T-helper 17 cell (primary cell): ENCODE measurements around the gene UFSP1. TPM values are rescaled to one million over a fixed set of nuclear protein-coding genes. Genes with fewer than 3 reads are reported as not detected.

Experiments
- ATAC-seq: fragments of 150-1000 bp; cut with Tn5 transposase; 2 replicates; pipeline ENCODE4 v1.10.0; 2021; ENCODE audit warnings: mild to moderate bottlenecking, moderate library complexity
- DNase-seq, 3 donors: peaks; one replicate each; pipeline versions ENCODE4 v3.0.0 to v3.0.0-alpha.2; 2020 to 2021
- H3K9me3 ChIP-seq: one replicate; pipeline ENCODE4 v1.7.0; 2013; ENCODE audit warnings: low read length, mild to moderate bottlenecking; ENCODE audit not compliant: control insufficient read depth, poor library complexity, severe bottlenecking
- H3K27ac Mint-ChIP-seq: one replicate; pipeline ENCODE4 v1.8.0; 2022; ENCODE audit warnings: mild to moderate bottlenecking, moderate library complexity, mixed read lengths
- H3K27me3 Mint-ChIP-seq: one replicate; pipeline ENCODE4 v1.8.0; 2022; ENCODE audit warnings: mixed read lengths
- H3K36me3 Mint-ChIP-seq: one replicate; pipeline ENCODE4 v1.8.0; 2022; ENCODE audit warnings: low read depth, mixed read lengths
- H3K4me1 Mint-ChIP-seq: one replicate; pipeline ENCODE4 v1.8.0; 2022; ENCODE audit warnings: mild to moderate bottlenecking, mixed read lengths
- H3K4me3 Mint-ChIP-seq: one replicate; pipeline ENCODE4 v1.8.0; 2022; ENCODE audit warnings: mild to moderate bottlenecking, moderate library complexity, mixed read lengths
- total RNA-seq, 4 donors: library from RNA in 2 of 4; stranded (reverse) in 2 of 4; gene quantifications; one replicate each; pipeline ENCODE4 v1.2.3 and lab custom pipeline; 2022 to 2026

Gene UFSP1
- total RNA-seq, 2 donors from 2014 or later: 1.6 to 2.2 TPM

- no peak overlapping the region for H3K4me3 Mint-ChIP-seq
- no peaks in the 10 kb centered on the region for H3K9me3 ChIP-seq
- no peak for ATAC-seq
- H3K36me3 Mint-ChIP-seq: peaks cover 23% of the 10 kb centered on the region
- peak overlapping the region; percentile 8 for H3K27ac Mint-ChIP-seq
- H3K4me1 Mint-ChIP-seq: peaks cover 43% of the 10 kb centered on the region
- DNase-seq: no peak
- H3K27me3 Mint-ChIP-seq: no peaks in the 10 kb centered on the region
These were observed 7.3 kb downstream of the UFSP1 start for GRCh38 chr7:100882201-100882600.

DNA sequence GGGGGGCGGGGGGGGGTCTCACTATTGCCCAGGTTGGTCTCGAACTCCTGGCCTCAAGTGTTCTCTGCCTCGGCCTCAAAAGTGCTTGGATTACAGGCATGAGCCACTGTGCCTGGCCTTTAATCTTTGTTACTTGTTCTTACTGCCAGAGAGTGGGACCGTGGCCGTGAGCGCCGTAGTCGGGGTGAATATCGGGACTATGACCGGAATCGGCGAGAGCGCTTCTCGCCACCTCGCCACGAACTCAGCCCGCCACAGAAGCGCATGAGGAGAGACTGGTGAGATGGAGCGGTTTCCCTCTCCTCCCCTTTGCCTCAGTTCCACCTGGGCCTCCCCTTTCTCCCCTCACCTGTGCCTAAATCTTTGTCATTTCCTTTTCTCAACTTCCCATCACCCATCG is 8.4 kb downstream of the UFSP1 start:
- H3K4me1 Mint-ChIP-seq: peaks cover 42% of the 10 kb centered on the region
- no peak overlapping the region for H3K27ac Mint-ChIP-seq
- no peaks in the 10 kb centered on the region for H3K27me3 Mint-ChIP-seq
- peaks cover 20% of the 10 kb centered on the region for H3K36me3 Mint-ChIP-seq
- no peaks in the 10 kb centered on the region for H3K9me3 ChIP-seq
- DNase-seq (no peak), ATAC-seq (no peak)
- peak overlapping the region; percentile 21 for H3K4me3 Mint-ChIP-seq

DNA sequence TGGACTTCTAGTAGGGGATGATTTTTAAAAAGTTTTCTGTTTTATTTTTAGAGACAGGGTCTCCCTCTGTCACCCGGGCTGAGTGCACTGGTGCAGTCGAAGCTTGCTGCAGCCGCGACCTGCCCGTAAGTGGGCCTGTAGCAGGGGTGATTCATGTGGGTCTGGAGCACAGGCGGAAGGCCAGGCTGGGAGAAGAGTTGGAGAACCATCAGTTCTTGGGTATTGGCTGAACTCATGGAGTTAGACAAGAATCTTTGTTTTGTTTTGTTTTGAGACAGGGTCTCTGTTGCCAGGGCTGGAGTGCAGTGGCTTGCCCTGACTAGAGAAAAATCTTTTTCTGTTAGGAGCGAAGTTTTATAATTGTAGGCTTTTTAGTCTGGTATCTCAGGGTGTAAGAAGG is 8.9 kb downstream of the UFSP1 start:
- Mint-ChIP-seq H3K4me1 (peaks cover 44% of the 10 kb centered on the region), H3K36me3 (peaks cover 15% of the 10 kb centered on the region), H3K27ac (no peak overlapping the region), H3K4me3 (no peak overlapping the region), H3K27me3 (no peaks in the 10 kb centered on the region)
- DNase-seq: no peak
- no peak for ATAC-seq
- H3K9me3 ChIP-seq: no peaks in the 10 kb centered on the region

GRCh38 chr7:100879685-100880261 is 9.7 kb downstream of the UFSP1 start:
- peaks cover 49% of the 10 kb centered on the region for H3K4me1 Mint-ChIP-seq
- peaks cover 13% of the 10 kb centered on the region for H3K36me3 Mint-ChIP-seq
- H3K27ac Mint-ChIP-seq: peak overlapping the region; percentile 82
- ATAC-seq (no peak), DNase-seq (no peak)
- peak overlapping the region; percentile 57 for H3K4me3 Mint-ChIP-seq
- no peaks in the 10 kb centered on the region for H3K27me3 Mint-ChIP-seq
- no peaks in the 10 kb centered on the region for H3K9me3 ChIP-seq

DNA sequence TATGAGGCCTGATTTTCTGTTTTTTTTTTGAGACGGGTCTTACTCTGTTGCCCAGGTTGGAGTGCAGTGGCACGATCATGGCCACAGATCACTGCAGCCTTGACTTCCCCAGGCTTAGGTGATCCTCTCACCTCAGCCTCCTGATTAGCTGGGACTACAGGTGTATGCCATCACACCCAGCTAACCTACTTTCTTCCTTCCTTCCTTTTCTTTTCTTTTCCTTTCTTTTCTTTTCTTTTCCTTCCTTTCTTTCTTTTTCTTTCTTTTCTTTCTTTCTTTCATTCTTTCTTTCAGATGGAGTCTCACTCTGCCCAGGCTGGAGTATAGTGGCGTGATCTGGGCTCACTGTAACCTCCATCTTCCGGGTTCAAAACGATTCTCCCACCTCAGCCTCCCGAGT is 10.8 kb downstream of the UFSP1 start:
- peak overlapping the region; percentile 67 for H3K4me3 Mint-ChIP-seq
- H3K36me3 Mint-ChIP-seq: peaks cover 9% of the 10 kb centered on the region
- ATAC-seq (no peak), DNase-seq (no peak)
- H3K27ac Mint-ChIP-seq: no peak overlapping the region
- peaks cover 50% of the 10 kb centered on the region for H3K4me1 Mint-ChIP-seq
- no peaks in the 10 kb centered on the region for H3K9me3 ChIP-seq
- no peaks in the 10 kb centered on the region for H3K27me3 Mint-ChIP-seq

- ATAC-seq: no peak
- Mint-ChIP-seq H3K4me1 (peaks cover 45% of the 10 kb centered on the region), H3K36me3 (peaks cover 9% of the 10 kb centered on the region), H3K27ac (peak overlapping the region; percentile 63), H3K27me3 (no peaks in the 10 kb centered on the region), H3K4me3 (no peak overlapping the region)
- no peaks in the 10 kb centered on the region for H3K9me3 ChIP-seq
- DNase-seq: no peak
These were observed 11.5 kb downstream of the UFSP1 start for GRCh38 chr7:100878013-100878412.

GRCh38 chr7:100875356-100875751 is 14.2 kb downstream of the UFSP1 start:
- no peaks in the 10 kb centered on the region for H3K27me3 Mint-ChIP-seq
- peaks cover 12% of the 10 kb centered on the region for H3K36me3 Mint-ChIP-seq
- peak overlapping the region; percentile 98 for H3K4me3 Mint-ChIP-seq
- no peaks in the 10 kb centered on the region for H3K9me3 ChIP-seq
- H3K27ac Mint-ChIP-seq: peak overlapping the region; percentile 94
- peaks cover 37% of the 10 kb centered on the region for H3K4me1 Mint-ChIP-seq
- DNase-seq (no peak), ATAC-seq (peak; percentile 21)

DNA sequence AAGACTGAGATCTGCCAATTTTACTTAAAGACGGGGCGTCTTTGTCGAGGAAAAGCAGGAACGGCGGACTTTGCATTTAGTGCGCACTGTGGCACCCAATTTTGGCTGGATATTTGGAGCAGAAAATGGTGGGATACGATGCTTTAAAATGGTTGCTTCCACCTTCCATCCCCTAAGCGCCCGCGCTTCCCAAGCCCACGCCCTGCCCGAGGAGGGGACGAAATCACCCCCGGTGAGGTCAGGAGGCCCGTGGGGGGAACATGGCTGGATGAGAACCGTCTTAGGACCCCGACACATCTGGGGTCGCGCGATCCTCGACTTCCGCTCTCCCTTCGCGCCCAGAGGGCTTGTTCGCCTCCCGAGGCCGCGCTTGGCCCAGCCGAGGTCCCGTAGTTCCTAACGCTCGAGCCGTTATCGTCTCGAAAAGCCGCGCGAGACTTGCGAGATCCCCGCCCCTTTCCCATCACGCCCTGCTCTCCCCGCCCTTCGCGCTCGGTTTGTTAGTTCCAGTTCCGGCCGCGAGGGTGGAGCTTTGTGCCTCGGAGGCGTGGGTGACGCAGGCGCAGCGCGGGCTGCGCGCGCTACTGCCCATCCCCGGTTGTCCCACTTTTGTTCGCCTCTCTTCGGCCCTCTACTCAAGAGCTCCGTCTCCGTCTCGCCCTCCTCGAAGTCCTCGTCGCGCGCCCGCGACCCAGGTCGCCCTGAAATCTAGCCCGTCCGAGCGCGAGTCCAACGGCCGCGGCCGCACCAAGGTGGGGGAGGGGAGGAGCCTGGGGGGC is 14.7 kb downstream of the UFSP1 start, which contains the start of gene SRRT:
TSS of gene SRRT (plus strand) at position 527 of the 779 bp plus-strand sequence. CDS start 488 bp downstream, outside the sequence.
- Mint-ChIP-seq H3K27ac (peak within 1 kb of the TSS; percentile 94), H3K36me3 (peaks cover 10% of the 10 kb centered on the region), H3K4me3 (peak within 1 kb of the TSS; percentile 98), H3K4me1 (peaks cover 33% of the 10 kb centered on the region), H3K27me3 (no peaks in the 10 kb centered on the region)
- DNase-seq (peak; percentile 95 to 97 (median 96)), ATAC-seq (peak; percentile 96)
- no peaks in the 10 kb centered on the region for H3K9me3 ChIP-seq

DNA sequence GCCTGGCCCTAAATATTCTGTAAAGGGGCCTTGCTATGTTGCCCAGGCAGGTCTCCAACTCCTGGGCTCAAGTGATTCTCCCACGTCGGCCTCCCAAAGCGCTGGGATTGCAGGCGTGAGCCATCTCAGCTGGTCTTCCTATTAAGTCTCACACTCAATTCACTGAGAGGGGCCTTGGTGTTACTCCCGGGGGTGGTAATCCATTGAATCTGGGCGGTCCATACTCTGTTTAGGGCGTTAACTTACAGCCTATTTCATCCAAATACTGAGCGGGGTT is 15.3 kb downstream of the UFSP1 start:
- Mint-ChIP-seq H3K27me3 (no peaks in the 10 kb centered on the region), H3K4me3 (peak overlapping the region; percentile 98), H3K4me1 (peaks cover 30% of the 10 kb centered on the region), H3K27ac (peak overlapping the region; percentile 94), H3K36me3 (peaks cover 10% of the 10 kb centered on the region)
- peak; percentile 4 for ATAC-seq
- H3K9me3 ChIP-seq: no peaks in the 10 kb centered on the region
- no peak for DNase-seq

GRCh38 chr7:100873599-100874299 is 15.8 kb downstream of the UFSP1 start:
- peaks cover 10% of the 10 kb centered on the region for H3K36me3 Mint-ChIP-seq
- H3K27me3 Mint-ChIP-seq: no peaks in the 10 kb centered on the region
- peak overlapping the region; percentile 98 for H3K4me3 Mint-ChIP-seq
- H3K27ac Mint-ChIP-seq: peak overlapping the region; percentile 94
- ATAC-seq (no peak), DNase-seq (no peak)
- no peaks in the 10 kb centered on the region for H3K9me3 ChIP-seq
- H3K4me1 Mint-ChIP-seq: peaks cover 27% of the 10 kb centered on the region

DNA sequence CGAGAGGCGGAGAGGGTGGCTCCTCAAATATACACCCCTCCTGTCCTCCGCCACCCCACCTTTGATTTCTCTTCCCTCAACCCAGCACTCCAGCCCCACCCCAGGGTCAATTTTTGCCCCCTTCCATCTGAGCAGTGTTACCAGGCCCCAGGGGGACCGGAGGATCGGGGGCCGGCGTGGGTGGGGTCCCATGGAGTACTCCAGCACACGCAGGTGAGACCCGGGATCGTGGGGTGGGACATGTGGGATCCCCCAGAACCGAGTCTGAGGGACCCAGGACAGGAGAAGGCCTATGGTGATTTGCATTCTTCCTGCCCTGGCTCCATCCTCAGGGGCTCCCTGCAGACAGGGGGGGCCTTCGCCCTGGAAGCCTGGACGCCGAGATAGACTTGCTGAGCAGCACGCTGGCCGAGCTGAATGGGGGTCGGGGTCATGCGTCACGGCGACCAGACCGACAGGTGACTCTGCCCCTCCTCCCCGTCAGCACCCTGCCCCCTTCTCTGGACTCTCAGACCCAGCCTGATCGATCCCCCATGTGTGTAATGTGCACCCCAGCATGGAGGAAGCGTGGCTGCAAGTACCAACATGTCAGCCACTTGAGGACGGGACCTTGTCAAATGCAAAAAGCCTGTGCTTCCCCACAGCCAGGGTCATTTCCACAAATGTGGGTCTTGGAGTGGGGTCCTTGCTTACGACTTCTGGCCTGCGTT is 21.6 kb downstream of the UFSP1 start:
- no peak for ATAC-seq
- no peak for DNase-seq
- Mint-ChIP-seq H3K4me1 (peaks cover 4% of the 10 kb centered on the region), H3K36me3 (peaks cover 3% of the 10 kb centered on the region), H3K27me3 (no peaks in the 10 kb centered on the region), H3K27ac (peak overlapping the region; percentile 89), H3K4me3 (peak overlapping the region; percentile 86)
- H3K9me3 ChIP-seq: no peaks in the 10 kb centered on the region

DNA sequence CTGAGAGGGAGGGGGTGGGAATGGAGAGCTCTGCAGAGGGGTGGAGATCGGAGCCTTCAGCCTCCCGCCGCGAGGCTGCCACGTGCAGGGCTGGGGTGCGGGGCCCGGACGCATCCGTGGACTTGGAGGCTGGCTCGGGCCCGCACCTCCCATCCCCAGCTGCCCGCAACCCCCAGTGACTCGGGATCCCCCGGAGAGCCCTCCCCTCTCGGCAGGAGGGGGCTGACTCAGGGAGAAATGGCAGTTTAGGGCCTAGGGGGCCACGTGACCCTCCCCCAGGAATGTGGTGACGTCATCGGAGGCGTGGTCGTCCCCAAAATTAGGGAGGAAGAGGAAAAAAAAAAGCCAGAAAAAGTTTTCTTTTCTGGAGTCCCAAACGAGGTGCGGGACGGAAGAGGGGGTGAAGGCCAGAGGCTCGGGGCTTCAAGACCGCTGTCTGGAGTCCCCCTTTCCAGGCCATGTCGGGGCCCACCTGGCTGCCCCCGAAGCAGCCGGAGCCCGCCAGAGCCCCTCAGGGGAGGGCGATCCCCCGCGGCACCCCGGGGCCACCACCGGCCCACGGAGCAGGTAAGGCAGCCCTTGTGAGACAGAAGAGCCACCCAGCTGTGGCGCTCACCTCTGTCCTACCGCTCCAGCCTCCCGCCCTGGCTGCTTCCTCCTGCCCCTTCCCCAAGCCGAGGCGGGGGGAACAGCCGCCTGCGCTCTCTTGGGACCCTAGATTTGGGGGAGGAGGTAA is 22.3 kb downstream of the UFSP1 start, which contains the start of gene TRIP6:
TSS of gene TRIP6 (plus strand) at position 348 of the 736 bp plus-strand sequence. CDS start at position 459, 111 bp downstream.
- ATAC-seq (peak; percentile 63), DNase-seq (peak in 2 of 3 donors; percentile 29 to 40)
- H3K9me3 ChIP-seq: no peaks in the 10 kb centered on the region
- H3K27ac Mint-ChIP-seq: peak within 1 kb of the TSS; percentile 89
- H3K4me1 Mint-ChIP-seq: peaks cover 7% of the 10 kb centered on the region
- H3K4me3 Mint-ChIP-seq: peak within 1 kb of the TSS; percentile 86
- H3K27me3 Mint-ChIP-seq: no peaks in the 10 kb centered on the region
- H3K36me3 Mint-ChIP-seq: peaks cover 4% of the 10 kb centered on the region
